ENCODE measurements around the gene DIRAS2. TPM values are rescaled to one million over a fixed set of nuclear protein-coding genes. Genes with fewer than 3 reads are reported as not detected.

Gene DIRAS2
- total and polyA plus RNA-seq, 4 donors, result 18.5 to 50.8 (median 46.0) TPM

DNA sequence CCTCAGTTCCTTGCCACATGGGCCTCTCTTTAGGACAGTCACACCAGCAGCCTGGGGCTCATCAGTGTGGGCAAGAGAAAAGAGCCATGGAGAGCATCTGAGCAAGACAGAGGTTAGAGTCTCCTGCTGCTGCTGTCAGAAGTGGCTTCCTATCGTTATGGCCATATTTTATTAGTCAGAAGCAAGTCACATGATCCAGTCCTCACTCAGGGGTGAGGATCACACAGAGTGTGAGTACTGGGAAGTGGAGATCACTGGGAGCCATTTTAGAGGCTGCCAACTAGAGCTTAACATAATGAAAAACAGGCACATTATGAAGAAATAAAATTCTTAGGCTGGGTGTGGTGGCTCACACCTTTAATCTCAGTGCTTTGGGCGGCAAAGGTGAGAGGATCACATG, 62.0 kb downstream of the DIRAS2 start:
- WGBS (ENCODE audit: insufficient coverage), result no CpG with 5 or more reads among the region's 2 CpGs
- no peaks in the 10 kb centered on the region for H3K4me1 ChIP-seq (ENCODE audit: control insufficient read depth, insufficient read depth, low read length)

DNA sequence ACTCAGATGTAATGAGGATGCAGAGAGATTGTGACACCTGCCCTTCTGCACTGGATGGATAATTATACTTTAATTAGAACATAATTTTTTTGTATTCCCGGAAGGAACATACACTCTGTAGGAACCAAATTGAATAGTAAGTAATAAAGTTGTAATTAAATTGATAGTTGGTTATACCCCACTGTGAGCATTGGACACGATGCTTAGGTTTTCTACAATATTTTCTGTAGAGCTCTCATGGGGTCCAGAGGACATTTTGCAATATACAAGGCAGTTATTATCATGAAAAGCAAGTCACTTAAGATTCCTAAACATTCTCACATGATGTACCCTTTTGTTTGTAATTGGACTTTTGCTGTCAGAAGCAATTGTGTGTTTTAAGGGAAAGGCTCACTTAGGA, 63.4 kb downstream of the DIRAS2 start:
- Histone ChIP-seq H3K36me3 (ENCODE audit: control insufficient read depth, insufficient read depth, low read length) (no peaks in the 10 kb centered on the region), H3K4me1 (ENCODE audit: control insufficient read depth, insufficient read depth, low read length) (no peaks in the 10 kb centered on the region)

More for the DNA sequence above, 62.0 kb downstream of the DIRAS2 start:
- no peak overlapping the region for H3K27ac ChIP-seq (ENCODE audit: low read depth, low read length)
- DNase-seq (ENCODE audit: low read depth in 4 of 6, low spot score in 6 of 6), result no peak
- no peaks in the 10 kb centered on the region for H3K9me3 ChIP-seq (ENCODE audit: control insufficient read depth, insufficient read depth, low read length)
- H3K36me3 ChIP-seq (ENCODE audit: control insufficient read depth, insufficient read depth, low read length), result no peaks in the 10 kb centered on the region
- no peak overlapping the region for H3K4me3 ChIP-seq (ENCODE audit: low read depth, low read length)
- H3K27me3 ChIP-seq (ENCODE audit: control insufficient read depth, insufficient read depth, low read length), result no peaks in the 10 kb centered on the region

DNA sequence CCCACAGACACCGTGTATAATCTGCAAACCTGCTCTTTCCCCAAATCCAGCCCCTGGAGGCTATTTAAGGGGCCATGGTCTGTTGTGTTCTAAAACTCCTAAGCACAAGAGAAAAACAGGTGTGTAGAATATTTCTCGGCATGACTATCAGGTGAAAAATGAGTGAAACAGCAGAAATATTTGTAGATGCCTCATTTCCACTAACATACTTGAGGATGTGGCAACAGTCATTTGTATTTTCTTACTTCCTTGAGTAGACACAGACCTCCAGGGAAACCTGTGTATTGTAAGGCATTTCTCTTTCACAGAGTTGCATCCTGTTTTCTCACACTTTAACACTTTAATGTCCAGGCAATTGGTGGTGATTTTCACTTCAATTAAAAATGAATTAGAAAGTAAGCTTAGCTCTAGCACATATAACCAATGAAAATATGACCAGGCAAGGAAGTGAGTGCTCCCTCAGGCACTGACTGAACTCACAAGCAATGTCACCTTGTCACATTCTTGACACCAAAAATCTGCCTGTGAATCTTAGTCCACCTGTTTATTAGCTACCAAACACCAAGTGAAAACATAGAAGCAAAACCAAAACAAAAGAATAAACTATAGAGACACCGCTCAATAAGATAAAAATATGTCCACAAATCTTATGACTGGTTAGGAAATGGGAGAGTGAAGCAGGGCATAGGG, 64.4 kb downstream of the DIRAS2 start:
- peaks cover 3% of the 10 kb centered on the region for H3K9me3 ChIP-seq (ENCODE audit: control insufficient read depth, insufficient read depth, low read length)
- no peaks in the 10 kb centered on the region for H3K36me3 ChIP-seq (ENCODE audit: control insufficient read depth, insufficient read depth, low read length)
- no peak overlapping the region for H3K4me3 ChIP-seq (ENCODE audit: low read depth, low read length)
- no peaks in the 10 kb centered on the region for H3K4me1 ChIP-seq (ENCODE audit: control insufficient read depth, insufficient read depth, low read length)
- WGBS (ENCODE audit: insufficient coverage), result no CpG with 5 or more reads among the region's 3 CpGs
- no peak overlapping the region for H3K27ac ChIP-seq (ENCODE audit: low read depth, low read length)
- peak in 1 of 6 donors; percentile 43 for DNase-seq (ENCODE audit: low read depth in 4 of 6, low spot score in 6 of 6)
- H3K27me3 ChIP-seq (ENCODE audit: control insufficient read depth, insufficient read depth, low read length), result no peaks in the 10 kb centered on the region

More for the DNA sequence above, 63.4 kb downstream of the DIRAS2 start:
- Histone ChIP-seq H3K4me3 (ENCODE audit: low read depth, low read length) (no peak overlapping the region), H3K27me3 (ENCODE audit: control insufficient read depth, insufficient read depth, low read length) (no peaks in the 10 kb centered on the region), H3K9me3 (ENCODE audit: control insufficient read depth, insufficient read depth, low read length) (peaks cover 3% of the 10 kb centered on the region), H3K27ac (ENCODE audit: low read depth, low read length) (no peak overlapping the region)
- DNase-seq (ENCODE audit: low read depth in 4 of 6, low spot score in 6 of 6), result peak in 2 of 6 donors; percentile 32 to 92
- WGBS (ENCODE audit: insufficient coverage), result no CpG with 5 or more reads among the region's 2 CpGs

DNA sequence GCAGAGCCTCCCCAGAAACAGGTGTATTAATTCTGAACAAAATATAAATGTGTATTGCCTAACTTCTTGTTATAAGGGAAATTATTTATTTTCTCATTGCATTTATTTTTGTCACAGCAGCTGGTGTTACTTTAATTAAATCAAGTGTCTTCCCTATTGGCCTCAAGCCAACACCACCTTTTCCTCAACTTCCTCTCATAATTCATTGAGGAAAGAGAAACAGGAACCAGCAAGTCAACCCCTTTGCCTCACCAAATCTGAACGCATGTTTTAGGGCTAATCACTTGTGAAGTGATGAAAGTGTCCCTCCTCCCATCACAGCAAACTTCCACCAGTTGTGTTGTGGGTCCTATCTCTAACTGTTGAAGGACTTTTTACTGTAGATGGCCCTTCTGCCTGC, 73.1 kb downstream of the DIRAS2 start:
- no CpG with 5 or more reads among the region's 1 CpG for WGBS (ENCODE audit: insufficient coverage)
- no peaks in the 10 kb centered on the region for H3K27me3 ChIP-seq (ENCODE audit: control insufficient read depth, insufficient read depth, low read length)

GRCh38 chr9:90568667-90569066, 74.0 kb downstream of the DIRAS2 start:
- no peaks in the 10 kb centered on the region for H3K4me1 ChIP-seq (ENCODE audit: control insufficient read depth, insufficient read depth, low read length)
- H3K9me3 ChIP-seq (ENCODE audit: control insufficient read depth, insufficient read depth, low read length), result no peaks in the 10 kb centered on the region
- no peak overlapping the region for H3K27ac ChIP-seq (ENCODE audit: low read depth, low read length)
- no CpG with 5 or more reads among the region's 3 CpGs for WGBS (ENCODE audit: insufficient coverage)
- H3K27me3 ChIP-seq (ENCODE audit: control insufficient read depth, insufficient read depth, low read length), result no peaks in the 10 kb centered on the region
- peak in 1 of 6 donors; percentile 59 for DNase-seq (ENCODE audit: low read depth in 4 of 6, low spot score in 6 of 6)
- no peak overlapping the region for H3K4me3 ChIP-seq (ENCODE audit: low read depth, low read length)
- no peaks in the 10 kb centered on the region for H3K36me3 ChIP-seq (ENCODE audit: control insufficient read depth, insufficient read depth, low read length)

More for the DNA sequence above, 73.1 kb downstream of the DIRAS2 start:
- Histone ChIP-seq H3K4me3 (ENCODE audit: low read depth, low read length) (no peak overlapping the region), H3K4me1 (ENCODE audit: control insufficient read depth, insufficient read depth, low read length) (no peaks in the 10 kb centered on the region), H3K27ac (ENCODE audit: low read depth, low read length) (no peak overlapping the region), H3K36me3 (ENCODE audit: control insufficient read depth, insufficient read depth, low read length) (no peaks in the 10 kb centered on the region), H3K9me3 (ENCODE audit: control insufficient read depth, insufficient read depth, low read length) (no peaks in the 10 kb centered on the region)
- DNase-seq (ENCODE audit: low read depth in 4 of 6, low spot score in 6 of 6), result no peak

- H3K36me3 ChIP-seq (ENCODE audit: control insufficient read depth, insufficient read depth, low read length), result no peaks in the 10 kb centered on the region
- H3K4me3 ChIP-seq (ENCODE audit: low read depth, low read length), result no peak overlapping the region
- H3K4me1 ChIP-seq (ENCODE audit: control insufficient read depth, insufficient read depth, low read length), result no peaks in the 10 kb centered on the region
- no peaks in the 10 kb centered on the region for H3K9me3 ChIP-seq (ENCODE audit: control insufficient read depth, insufficient read depth, low read length)
- no peak overlapping the region for H3K27ac ChIP-seq (ENCODE audit: low read depth, low read length)
- no peak for DNase-seq (ENCODE audit: low read depth in 4 of 6, low spot score in 6 of 6)
- WGBS (ENCODE audit: insufficient coverage), result 84% methylated on average over 2 of the region's 4 CpGs
- no peaks in the 10 kb centered on the region for H3K27me3 ChIP-seq (ENCODE audit: control insufficient read depth, insufficient read depth, low read length)
Measured at GRCh38 chr9:90562229-90562628, 80.4 kb downstream of the DIRAS2 start.

Other genes with a start within 250 kb of the DIRAS2 start
- gene SYK, start 159.0 kb upstream of the DIRAS2 start, total RNA-seq, result 10 to 100 TPM in 1 of 2 donors, 1 to 10 TPM in 1; 6.1 to 10.4 TPM
- 1 to 10 TPM; 4.0 to 5.6 TPM for gene SYK, start 159.0 kb upstream of the DIRAS2 start, polyA plus RNA-seq (ENCODE audit: insufficient read length in 2 of 2)